Activated T-cell treated with anti-CD3 and anti-CD28 coated beads, Interleukin-2, amount 50 U/mL, for 1 hour (primary cell): Measurements from ENCODE around the gene ZNF805.
A peak's percentile ranks its signal among the peaks of the same experiment; 100 is the strongest.
"Not testable (repeated sequence)": the region's sequence is repeated elsewhere in the genome, so short reads cannot be mapped to it uniquely, and the experiment has no call there.

Experiments
- DNase-seq: peaks from one replicate; pipeline ENCODE4 v3.0.0-alpha.2; 2020

Gene ZNF805

GRCh38 chr19:57269515-57270250, 29.3 kb downstream of the ZNF805 start:
- no peak for DNase-seq

- DNase-seq = no peak
These were observed 30.8 kb downstream of the ZNF805 start for GRCh38 chr19:57271280-57271679.

- DNase-seq = no peak
These were observed 32.6 kb downstream of the ZNF805 start for GRCh38 chr19:57273014-57273413.

- no peak for DNase-seq
These were observed 36.0 kb downstream of the ZNF805 start for GRCh38 chr19:57276430-57276829.

GRCh38 chr19:57278481-57278880, 38.0 kb downstream of the ZNF805 start:
- DNase-seq = not testable (repeated sequence)

GRCh38 chr19:57279418-57280164, 39.2 kb downstream of the ZNF805 start:
- no peak for DNase-seq

GRCh38 chr19:57280165-57280961, 39.9 kb downstream of the ZNF805 start, which contains the start of gene ZNF460:
Gene ZNF460 (plus strand): TSS chr19:57280485. CDS start chr19:57280807, 322 bp downstream.
- peak; percentile 97 for DNase-seq

- no peak for DNase-seq
These were observed 40.5 kb downstream of the ZNF805 start for GRCh38 chr19:57280962-57281400.

- no peak for DNase-seq
These were observed 41.7 kb downstream of the ZNF805 start for GRCh38 chr19:57282011-57282643.

- no peak for DNase-seq
These were observed 47.9 kb downstream of the ZNF805 start for GRCh38 chr19:57288373-57288772.

- DNase-seq = no peak
These were observed 50.5 kb downstream of the ZNF805 start for GRCh38 chr19:57290970-57291369.

GRCh38 chr19:57292547-57292946, 52.1 kb downstream of the ZNF805 start:
- DNase-seq = no peak

- no peak for DNase-seq
These were observed 53.3 kb downstream of the ZNF805 start for GRCh38 chr19:57293719-57294118.

GRCh38 chr19:57302020-57302465, 61.6 kb downstream of the ZNF805 start:
- no peak for DNase-seq

GRCh38 chr19:57302727-57303401, 62.4 kb downstream of the ZNF805 start:
- no peak for DNase-seq
